Measurements from ENCODE around the gene FGF14.

FGF14 gene

DNA sequence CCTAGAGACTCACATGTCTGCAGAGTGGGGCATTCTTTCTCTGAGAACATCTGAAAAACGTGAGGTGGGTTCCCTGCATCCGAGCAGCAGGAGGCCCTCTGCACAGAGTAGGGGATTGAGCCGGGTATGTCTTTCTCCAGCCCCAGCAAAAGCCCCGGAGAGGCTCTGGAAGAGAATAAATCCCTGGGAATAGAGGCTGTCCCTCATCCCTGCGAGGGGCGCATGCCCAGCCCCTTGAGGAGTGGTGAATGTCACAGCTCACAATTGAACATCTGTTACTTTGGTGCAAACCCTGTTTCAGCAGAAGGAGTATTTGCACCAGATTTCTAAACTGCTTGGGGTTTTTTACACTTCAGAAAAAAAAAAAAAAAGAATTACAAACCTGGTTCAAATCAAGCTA, 164.6 kb downstream of the FGF14 start:
- no peak for DNase-seq

DNA sequence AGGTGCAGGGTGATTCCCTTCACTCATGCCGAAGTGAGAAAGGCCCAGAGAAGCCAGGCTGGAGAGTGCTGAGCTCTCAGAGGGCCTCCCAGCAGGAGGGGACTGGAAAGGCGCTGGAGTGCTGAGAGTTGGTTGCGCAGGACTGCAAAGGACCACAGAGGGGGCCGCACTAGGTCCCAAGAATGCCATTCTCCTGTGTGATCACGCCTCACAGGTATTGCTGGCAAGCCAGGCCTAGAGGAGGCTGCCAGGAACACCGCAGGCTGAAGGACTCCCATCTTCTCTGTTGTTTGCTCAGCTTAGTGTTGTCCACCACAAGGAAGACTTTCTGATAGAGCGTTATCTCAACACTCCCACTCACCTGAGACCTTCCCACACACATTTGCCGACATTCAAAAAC, 165.0 kb downstream of the FGF14 start:
- no peak for DNase-seq

DNA sequence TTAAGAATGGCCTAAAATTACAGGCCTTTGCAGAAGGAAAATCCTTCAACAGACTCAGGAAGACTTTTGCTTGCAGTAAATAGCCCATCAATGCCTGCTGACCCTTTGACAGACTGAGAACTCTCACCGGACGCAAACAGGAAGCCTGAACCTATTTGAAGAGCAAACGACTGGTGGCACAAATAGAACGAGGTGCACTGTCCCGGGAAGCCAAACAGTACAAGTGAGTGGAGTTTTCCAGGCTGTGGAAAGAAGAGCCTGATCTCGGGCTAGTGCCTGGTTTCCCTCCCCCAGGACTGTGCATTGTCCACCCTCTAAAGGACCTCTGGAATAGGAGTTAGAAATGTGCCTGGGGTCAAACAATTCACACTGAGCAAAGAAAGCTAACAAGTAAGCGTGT, 165.5 kb downstream of the FGF14 start:
- DNase-seq: no peak

DNA sequence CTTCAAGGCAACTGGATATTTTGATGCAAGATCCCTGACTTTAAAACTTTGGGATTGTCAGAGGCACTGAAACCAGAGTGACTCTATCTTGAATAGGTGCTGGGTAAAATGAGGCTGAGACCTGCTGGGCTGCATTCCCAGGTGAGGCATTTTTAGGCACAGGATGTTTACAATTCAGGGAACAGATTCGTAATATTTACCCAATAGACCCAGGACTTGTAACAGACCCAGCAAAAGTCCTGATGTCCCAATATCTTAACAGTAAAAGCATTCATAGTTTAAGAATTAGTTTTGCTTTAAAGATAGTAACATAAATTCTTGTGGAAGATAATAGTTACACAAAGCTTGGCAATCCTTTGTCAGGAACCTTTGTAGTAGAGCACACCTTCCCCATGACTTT, 166.2 kb downstream of the FGF14 start:
- DNase-seq: no peak

DNA sequence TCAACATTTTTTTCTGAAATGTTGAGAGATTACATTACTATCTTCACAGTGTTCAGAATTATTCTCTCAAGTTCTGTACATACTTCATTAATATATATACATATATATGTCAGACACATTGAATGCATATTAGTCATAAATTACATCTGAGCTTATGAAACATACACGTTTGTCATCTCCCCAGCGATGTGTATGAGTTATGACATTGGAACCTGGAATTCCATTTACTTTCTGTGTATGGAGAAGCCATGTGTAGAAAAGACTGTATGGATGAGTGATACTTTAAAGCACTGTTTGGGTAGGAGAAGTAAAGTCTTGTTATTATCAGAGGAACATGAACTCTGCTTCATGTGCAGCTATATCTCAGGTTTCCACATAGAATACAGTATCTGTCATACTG, 167.2 kb downstream of the FGF14 start:
- DNase-seq: no peak

DNA sequence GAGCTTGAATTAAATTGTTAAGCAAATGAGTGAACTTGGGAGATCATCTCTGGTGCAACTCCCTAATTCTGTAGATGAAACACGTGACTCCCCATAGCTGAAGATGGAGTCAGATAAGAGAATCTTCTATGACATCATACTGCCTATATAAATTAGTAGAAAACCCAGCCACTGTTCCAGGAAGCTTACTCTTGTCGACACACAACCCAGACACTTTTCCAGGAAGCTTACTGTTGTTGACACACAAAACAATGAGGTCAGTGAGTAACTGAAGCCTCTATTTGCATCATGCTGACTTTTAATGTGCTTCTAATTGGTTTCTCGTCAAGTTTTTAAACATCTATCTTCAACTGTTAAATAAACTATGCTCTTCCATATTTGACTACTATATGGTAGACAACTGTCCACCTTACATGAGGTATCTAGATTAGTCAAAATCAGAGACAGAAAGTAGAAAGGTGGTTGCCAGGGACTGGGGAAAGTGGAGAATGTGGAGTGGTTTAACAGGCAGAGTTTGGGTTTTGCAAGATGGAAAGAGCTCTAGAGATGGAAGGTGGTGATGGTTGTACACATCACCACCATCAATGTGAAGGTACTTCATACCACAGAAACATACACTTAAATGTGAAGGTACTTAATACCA, 168.2 kb downstream of the FGF14 start:
- peak; percentile 83 for DNase-seq

DNA sequence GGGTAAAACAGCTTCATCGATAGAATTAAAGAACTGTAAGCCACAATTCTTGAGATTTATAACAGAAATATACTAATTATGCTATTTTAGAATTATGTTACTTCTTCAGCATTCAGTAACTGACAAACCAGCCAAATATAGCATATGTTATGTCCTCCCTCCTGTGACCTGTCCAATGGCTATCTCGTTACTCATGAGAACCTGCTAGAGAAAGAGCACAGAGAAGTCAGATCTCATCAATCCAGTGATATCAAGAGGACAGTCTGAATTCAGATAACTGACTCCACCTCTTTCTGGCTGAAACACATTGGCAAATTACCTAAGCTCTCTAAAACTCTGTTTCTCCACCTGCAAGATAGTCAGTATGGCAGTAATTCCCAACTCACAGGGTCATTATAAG, 170.4 kb downstream of the FGF14 start:
- no peak for DNase-seq

DNA sequence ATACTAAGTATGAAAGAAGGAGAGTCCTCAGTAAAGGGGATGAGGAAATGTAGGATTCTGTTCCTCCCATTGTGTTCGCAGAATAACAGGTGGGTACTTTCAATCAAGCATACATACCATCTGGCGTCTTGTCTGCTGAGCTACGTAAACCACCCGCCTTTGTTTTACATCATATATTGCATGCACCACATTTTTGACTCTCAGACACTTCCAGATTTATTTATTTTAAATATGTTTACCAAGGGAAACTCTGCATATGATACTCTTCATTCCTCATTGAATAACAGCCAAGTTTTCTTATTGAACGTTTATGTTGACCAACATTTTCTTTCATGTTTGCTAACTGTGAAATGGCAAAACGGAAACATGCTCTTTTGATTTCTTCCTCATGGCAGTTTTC, 174.1 kb downstream of the FGF14 start:
- no peak for DNase-seq

DNA sequence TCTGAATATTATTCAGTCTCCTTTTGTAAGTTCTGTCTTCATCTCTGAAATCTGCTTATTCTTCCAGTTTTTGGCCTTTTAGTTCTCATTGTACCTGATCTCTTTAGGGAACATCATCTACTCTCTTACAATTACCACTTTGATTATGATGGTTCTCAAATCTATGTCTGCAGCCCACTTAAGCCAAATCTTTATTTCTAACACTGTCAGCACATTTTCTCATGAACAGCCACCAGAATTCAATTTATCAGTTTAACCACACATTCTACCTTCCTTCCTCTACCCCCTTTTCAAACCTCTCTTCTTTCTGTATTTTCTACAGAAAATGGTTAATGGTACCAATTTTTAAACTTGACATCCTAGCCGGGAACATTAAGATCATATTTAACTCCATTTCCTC, 175.3 kb downstream of the FGF14 start:
- no peak for DNase-seq

DNA sequence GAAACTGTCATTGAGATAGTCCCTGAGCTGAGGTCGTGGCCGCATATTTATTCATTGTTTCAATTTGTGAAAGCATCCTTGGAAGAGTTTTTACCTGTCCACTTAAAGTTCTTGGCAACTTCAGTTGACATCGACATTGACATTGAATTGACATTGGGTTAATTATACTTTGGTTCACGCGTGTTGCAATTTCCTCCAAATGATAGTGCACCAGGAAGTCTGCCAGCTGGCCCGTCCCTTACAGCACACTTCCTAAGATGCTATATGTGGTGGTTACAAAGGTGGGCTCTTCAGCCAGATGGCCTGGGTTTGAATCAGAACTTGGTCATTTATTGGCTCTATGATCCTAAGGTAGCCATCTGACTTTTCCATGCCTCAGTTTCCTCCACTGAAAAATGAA, 176.0 kb downstream of the FGF14 start:
- DNase-seq: no peak

DNA sequence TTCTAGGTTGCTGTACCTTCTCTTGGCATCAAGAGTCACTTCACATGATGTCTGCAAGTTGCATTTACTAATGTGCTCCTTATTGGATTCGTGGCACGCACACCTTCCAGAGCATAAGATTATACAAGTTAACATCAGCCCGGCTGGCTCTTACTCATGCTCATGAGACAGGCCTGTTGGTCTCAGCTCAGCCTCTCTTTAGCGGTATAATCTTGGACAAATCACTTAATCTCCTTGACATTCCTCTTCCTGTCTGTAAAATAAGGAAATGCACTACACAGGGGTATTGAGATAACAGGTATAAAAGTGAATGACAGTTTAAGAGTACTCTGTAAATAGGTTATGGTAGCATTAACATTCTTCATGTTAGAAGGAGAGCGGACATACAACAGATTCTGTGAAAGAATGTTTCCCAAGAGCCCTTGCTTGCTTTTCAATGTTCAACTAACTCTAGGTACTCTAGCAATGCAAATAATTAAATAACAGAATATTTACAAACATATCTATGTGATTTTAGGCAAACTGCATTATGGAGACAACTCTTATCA, 181.1 kb downstream of the FGF14 start:
- peak; percentile 24 for DNase-seq

DNA sequence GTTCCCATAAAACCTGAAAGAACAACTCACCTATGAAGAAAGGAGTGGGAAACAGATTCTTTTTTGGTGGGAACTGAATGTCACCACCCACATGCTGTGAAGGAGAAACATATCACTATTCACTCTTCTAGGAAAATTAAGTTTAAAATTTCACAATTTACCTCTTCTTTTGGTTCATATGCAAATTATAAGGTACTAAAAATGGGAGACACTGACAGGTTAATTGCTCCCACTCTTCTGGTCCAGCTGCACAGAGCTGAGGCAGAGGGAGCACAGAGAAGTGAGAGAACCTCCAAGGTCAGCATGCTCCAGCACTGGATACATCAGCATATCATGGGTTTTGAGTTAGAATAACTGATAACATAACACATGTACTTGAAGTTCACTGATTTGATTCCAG, 186.9 kb downstream of the FGF14 start:
- no peak for DNase-seq

DNA sequence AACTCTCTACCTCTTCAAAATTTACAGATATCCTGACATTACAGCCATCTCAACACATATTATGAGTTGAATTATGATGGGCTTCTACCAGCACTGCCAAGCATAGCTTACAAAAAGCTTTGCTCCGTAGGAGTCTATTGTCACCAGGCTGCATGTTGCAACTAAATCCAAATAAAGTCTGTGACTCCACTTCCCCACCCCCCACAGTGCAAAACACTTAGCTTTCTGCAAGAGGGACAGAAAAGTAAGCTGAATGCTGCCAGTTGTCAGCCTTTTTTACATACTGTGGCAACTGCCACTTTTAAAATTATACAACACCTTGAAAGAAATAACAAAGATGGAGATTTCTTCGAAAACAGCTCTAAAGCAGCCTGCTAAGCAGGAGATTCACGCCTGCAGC, 189.1 kb downstream of the FGF14 start:
- DNase-seq: no peak

DNA sequence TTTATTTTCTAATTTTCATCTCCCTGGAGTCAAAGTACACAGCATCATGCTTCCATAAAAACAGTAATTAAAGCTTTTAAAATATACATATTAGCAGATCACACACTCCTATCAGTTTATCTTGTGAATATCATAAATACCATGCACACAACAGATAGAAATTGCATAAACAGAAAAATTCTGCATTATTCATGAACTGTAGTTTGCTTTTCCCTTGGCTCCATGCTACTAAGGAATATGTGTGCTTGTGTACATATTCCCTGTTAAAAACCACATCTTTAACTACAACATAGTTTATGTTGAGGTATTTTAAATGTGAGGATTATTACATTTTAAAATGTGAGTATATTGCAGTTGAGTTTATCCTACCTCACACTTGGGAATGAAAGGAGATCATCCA, 193.5 kb downstream of the FGF14 start:
- no peak for DNase-seq

DNA sequence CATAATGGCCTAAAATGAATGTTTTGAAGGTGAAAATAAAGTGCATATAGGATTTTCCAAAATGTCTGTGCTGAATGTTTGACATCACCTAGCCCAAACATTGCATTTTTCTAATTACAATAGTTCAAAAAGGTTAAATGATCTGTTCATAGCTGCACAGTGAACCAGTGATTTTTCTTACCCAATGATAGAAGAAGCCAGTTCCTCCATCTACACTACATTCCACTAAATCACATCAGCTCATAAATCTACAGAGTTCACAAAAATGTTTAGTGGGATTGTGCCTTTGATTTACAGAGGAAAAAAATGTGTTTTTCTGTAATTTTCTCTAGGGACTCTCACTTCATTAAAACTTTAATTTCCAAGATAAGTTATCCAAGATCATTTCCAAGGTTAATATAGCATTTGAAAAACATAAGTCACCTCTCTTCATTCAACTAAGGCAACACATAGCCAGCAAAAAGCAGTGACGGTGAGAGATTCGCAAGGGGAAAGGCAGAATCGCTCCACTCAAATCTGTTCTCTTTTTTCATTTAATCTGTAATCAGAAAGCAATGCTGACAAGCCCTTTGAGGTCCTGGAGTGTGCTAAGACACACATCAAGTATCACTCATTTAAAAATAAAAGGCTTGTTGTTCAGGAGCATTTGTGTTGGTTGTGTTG, 194.0 kb downstream of the FGF14 start:
- no peak for DNase-seq

DNA sequence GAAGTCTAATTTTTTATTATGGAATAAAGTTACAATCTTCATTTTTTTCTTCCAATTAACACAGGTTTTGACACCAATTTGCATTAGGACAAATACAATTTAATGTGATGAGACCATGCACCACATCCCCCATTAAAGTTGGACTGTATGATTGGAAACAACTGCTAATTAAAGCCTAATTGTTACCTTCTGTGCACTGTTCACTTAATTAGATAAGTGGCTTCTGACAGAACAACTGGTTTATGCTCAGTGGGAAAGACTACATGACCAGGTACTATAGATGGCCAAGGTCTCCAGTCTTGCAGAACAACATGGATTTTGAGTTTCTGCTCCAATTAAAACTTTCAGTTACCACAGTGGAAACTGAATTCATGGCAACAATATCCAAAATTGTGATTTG, 198.1 kb downstream of the FGF14 start:
- no peak for DNase-seq

DNA sequence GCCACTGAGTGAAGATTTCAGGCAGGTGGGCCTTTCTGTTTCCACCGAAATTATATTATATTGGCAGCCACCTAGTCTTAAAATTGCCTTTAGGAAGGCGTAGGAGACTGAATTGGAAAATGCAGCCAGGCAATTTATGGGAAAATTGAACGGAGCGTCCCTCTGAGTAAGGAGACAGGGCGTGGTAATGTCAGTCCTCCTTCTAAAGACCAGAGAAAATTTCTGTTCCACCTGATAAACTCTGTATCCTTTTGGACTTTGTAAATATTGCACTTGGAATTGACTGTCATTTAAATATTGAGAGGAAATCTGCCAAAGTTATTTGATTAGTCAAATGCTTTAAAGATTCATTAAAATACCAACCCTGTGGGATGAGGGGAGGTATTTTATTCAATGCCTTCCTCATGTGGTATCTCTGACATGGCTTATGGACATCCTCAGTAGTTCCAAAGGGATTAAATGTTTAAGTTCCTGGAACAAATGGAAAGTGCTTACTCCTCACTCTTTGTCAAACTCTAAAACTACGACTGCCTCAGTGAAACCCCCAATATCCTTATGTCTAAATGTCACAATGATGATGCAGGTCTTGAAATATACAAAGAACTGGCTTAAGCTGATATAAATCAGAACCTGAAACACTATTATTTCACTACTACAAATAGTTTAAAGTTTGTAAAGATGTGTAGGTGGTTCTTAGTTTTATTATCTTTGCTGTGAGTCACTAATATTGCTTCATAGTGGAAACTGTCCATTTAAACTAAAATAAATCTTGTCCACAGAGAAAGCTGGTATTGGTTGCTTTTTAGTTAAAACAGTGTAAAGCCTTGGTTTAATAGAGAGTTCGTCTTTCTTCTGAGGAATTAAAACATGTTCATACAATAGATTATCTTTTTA, 203.2 kb downstream of the FGF14 start:
- DNase-seq: no peak

DNA sequence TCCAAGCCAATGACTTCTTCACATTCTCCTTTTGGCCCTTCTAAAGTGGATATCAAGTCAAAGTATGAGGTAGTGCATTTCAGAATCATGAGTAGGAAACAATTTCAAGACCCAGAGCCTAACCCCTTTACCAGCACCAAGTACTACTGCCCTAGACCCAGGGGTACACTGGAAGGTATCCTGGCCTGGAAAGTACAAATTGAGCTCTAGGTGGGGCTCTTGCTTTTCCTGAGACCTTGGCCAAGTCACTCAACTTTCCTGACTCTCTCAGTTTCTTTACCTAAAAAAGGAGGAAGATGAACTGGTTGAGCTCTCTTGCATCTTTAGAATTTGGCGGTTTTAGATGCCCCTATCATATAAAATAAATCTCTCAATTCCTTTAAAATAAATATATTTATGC, 204.7 kb downstream of the FGF14 start:
- DNase-seq: peak; percentile 71

DNA sequence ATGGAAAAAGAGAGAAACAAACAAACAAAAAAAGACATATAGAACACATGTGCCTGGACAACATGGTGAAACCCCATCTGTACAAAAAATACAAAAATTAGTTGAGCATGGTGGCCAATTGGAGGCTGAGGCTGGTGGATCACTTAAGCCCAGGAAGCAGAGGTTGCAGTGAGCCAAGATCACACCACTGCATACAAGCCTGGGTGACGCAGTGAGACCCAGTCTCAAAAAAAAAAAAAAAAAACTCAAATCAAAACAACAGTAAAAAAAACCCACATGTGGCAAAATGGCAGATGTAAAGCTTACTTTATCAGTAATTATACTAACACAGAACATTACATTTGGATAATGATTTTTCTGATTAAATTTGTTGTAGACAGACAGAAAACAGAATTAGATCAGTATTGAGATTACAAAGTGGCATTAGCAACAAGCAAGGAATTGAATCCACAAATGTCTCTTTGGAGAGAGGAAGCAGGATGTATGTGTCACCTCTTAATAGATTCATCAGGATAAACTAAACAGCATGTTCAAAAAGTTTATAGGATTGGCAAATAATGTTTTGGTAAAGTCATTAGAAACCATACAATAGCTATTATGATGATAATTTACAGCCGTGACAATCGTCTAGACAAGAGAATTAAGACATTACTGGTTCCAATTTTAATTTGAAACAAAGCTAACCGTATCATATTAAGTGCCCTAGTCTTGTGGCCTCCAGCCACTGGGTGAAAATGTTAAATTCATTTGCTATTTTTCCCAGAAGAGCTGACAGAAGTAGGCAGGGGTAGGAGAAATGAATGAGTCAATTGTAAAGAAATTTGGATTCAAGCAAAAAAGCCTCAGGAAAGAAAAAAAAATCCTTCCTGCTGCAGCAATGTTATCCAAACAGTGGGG, 206.0 kb downstream of the FGF14 start:
- DNase-seq: no peak

DNA sequence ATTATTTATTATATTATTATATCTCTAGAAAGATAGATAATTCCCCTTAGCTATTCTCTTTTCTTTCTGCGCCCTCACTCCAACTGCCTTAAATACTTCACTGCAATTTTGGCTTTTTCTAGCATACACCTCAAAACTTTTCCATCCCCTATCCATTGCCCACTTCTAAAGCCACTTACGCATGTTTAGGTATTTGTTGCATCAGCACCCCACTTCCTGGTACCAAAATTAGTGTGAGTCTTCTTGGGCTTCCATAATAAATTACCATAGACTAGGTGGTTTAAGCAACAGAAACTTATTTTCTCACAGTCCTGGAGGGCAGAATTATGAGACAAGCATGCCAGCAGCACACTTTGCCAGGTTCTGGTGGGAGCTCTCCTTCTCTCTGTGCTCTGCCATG, 209.0 kb downstream of the FGF14 start:
- DNase-seq: no peak

DNA sequence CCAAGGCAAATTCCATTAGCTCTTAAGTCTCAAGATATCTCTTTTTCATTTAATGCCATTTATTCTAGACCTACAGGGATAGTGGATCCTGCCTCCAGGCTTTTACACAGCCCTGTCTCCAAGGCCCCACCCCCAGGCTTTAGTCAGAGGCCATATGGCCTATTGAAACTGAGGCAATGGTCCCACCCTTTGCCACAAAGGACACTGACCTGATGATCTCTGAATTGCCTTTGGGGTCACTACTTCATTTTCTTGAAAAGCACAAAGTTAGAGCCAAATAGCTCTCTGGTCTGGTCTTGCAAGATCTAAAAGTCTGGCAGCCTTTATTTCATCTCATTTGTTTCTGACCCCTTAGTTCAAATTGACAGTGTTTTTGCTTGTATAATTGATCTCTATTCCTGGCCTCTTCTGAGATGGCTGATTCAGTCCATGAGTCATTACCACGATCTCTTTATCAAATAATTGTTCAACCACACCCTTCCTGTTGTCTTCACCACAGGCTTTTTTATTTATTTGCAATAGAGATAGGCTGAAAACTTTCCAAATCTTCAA, 209.8 kb downstream of the FGF14 start:
- peak; percentile 54 for DNase-seq

DNA sequence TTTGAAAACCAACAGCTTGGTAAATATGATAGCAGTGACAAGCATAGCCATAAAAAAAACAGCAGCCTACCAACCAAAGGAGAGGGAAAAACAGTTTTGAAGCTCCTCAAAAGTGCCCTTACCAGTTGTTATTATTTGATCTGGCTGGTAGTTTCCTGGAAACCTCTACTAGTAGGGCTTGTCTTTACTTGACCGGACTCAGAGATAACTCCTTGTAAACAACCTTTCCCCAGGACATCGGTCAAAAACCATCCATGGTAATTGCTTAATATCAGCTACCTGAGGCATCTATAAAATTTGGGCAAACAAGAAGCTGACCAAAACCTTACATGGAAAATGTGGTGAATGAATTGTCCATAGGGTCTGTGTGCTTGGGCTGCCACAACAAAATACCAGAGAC, 210.9 kb downstream of the FGF14 start:
- no peak for DNase-seq
